Dendritic cell treated with granulocyte-macrophage colony-stimulating factor and Interleukin-4, amounts not matched to agents 40 ng/mL and 50 ng/mL, for 4 days (primary cell): ENCODE measurements around the gene MOG.

Experiments used
- H3K27ac Mint-ChIP-seq: one replicate; pipeline ENCODE4 v1.8.0; 2022; ENCODE audit warnings: mild to moderate bottlenecking, mixed read lengths
- H3K27me3 Mint-ChIP-seq: one replicate; pipeline ENCODE4 v1.8.0; 2022; ENCODE audit warnings: mild to moderate bottlenecking, mixed read lengths
- H3K36me3 Mint-ChIP-seq: one replicate; pipeline ENCODE4 v1.8.0; 2022; ENCODE audit warnings: low read depth, mixed read lengths
- H3K4me1 Mint-ChIP-seq: one replicate; pipeline ENCODE4 v1.8.0; 2022; ENCODE audit warnings: low read depth, mixed read lengths
- H3K4me3 Mint-ChIP-seq: one replicate; pipeline ENCODE4 v1.8.0; 2022; ENCODE audit warnings: mild to moderate bottlenecking, moderate library complexity, mixed read lengths
- H3K9me3 Mint-ChIP-seq: one replicate; pipeline ENCODE4 v1.8.0; 2022; ENCODE audit warnings: mixed read lengths
- intact Hi-C: fragments of 100-400 bp; cut with micrococcal nuclease; formaldehyde crosslinking; loops from one replicate; pipeline ENCODE4 v1.15.0; 2022

MOG gene

DNA sequence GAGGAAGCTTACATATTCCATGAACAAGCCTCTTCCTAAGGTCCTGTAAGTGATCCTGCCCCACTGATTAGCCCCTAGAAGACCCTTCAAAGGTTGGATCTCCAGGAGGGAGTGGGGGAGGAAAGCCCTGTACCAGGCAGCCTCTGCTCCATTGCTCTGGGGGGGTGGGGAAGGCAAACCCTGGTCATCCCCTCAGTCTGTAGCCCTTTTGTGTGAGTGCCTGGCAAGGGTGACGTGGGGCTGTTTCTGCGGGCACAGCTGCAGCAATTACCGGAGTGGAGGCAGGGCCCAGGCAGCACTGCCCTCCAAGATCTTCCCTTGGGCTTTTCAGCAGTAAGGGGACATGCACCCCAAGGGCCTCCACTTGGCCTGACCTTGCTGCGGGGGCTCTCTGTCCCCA, at the start of gene MOG:
Gene MOG, plus strand, starts transcription at position 295 of the 400 bp plus-strand sequence. CDS start 118 bp downstream, outside the sequence.
- Mint-ChIP-seq H3K27ac (no peak within 1 kb of the TSS), H3K27me3 (peaks cover 25% of the 10 kb centered on the region), H3K36me3 (no peaks in the 10 kb centered on the region), H3K9me3 (no peaks in the 10 kb centered on the region), H3K4me3 (no peak within 1 kb of the TSS), H3K4me1 (peaks cover 13% of the 10 kb centered on the region)
- intact Hi-C loops: no loop called here

DNA sequence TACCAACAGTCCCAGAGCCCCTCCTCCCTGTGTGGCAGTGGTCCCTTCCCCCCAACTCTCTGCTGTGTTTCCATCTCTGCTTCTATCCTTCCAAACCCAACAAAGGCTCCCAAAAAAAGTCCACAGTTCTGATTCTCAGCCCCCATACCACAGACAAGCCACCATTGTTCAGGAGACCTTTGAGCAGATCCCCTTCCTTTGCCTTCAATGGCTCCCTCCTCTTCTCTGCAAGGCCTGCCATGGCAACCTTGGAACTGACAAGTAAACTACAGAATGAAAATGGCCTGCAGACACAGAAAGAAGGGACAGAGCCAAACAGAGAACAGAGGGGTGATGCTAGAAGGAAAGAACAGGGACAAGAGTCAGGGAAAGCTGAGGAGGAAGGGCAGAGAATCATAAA, 48.8 kb upstream of the MOG start:
- Mint-ChIP-seq H3K9me3 (no peaks in the 10 kb centered on the region), H3K27ac (no peak overlapping the region), H3K27me3 (no peaks in the 10 kb centered on the region), H3K4me3 (no peak overlapping the region), H3K4me1 (no peaks in the 10 kb centered on the region), H3K36me3 (peaks cover 87% of the 10 kb centered on the region)
- intact Hi-C loops: no loop called here

DNA sequence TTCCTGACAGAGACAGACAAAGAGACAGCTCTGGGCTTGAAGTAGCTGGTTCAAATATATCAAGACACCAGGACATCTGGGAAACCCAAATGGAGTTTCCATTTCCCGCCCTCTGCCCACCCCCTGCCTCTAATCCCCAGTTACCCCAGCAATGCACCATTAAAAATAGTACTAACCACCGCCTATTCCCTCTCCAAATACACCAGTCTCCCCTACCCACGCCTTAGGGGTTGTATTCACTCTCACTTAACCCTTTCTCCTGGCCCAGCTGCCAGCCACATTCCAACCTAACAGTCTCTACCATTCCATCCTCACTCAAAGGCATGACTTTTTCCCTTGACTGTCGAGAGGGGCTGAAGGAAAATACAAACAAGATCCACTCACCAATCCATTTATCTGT, 46.4 kb upstream of the MOG start:
- intact Hi-C loops: no loop called here
- Mint-ChIP-seq H3K27me3 (no peaks in the 10 kb centered on the region), H3K27ac (no peak overlapping the region), H3K36me3 (peaks cover 89% of the 10 kb centered on the region), H3K4me1 (no peaks in the 10 kb centered on the region), H3K4me3 (no peak overlapping the region), H3K9me3 (no peaks in the 10 kb centered on the region)

DNA sequence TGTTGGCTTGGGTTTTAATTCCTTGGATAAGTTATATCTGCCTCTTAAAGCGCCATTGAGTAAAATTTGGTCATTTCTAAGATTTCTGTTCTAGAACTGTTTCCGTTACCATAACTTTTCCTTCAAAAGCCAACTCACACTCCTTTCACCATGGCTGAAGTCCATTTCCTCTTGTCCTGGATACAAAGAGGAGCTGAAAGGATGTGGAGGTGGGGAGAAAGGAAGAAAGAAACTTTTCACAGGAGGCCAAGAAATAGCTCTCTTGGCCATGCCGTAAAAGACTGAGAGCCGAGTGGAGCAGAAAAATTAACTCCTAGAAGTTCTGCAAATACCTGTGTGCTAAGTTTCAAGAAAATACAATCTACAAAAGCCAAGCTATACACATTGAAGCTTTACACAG, 45.5 kb upstream of the MOG start:
- Mint-ChIP-seq H3K9me3 (no peaks in the 10 kb centered on the region), H3K27me3 (no peaks in the 10 kb centered on the region)

DNA sequence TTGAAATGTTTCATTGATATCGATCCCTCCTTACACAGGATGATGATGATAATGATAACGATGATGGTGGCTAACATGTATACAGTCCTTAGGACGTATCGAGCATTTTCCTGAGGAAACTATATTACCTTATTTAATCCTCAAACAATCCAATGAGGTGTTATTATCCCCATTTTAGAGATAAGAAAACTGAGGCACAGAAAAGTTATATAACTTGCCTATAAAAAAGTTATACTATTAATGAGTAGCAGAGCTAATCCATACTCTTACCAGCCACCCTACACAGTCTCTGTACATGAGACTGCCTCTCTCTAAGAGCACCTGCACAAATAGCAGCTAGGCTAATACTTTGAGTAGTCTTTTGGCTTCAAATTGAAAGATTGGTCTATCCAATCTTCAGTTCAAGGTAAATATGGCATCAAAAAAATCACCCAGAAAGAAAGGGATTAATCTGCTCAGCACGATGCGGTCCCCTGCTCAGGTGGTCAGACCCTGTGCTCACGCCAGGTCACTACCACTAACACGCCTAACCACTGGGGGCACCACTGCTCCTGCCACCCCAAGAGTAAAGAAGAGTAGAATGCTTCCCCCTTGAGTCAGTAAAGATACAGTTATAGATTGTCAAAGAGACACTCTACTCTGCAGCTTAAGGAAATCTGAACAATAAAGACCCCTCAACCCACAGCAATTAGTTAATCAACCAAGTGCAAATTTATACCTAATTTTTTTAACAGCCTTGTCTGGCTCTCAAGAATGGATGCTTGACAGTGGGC, 38.9 kb upstream of the MOG start:
- peaks cover 17% of the 10 kb centered on the region for H3K4me1 Mint-ChIP-seq
- H3K36me3 Mint-ChIP-seq: peaks cover 86% of the 10 kb centered on the region
- H3K9me3 Mint-ChIP-seq: no peaks in the 10 kb centered on the region
- no peaks in the 10 kb centered on the region for H3K27me3 Mint-ChIP-seq
- H3K27ac Mint-ChIP-seq: no peak overlapping the region
- H3K4me3 Mint-ChIP-seq: no peak overlapping the region
- intact Hi-C loops: no loop called here

More for the DNA sequence above, 45.5 kb upstream of the MOG start:
- no peaks in the 10 kb centered on the region for H3K4me1 Mint-ChIP-seq
- intact Hi-C loops: no loop called here
- no peak overlapping the region for H3K27ac Mint-ChIP-seq
- peaks cover 87% of the 10 kb centered on the region for H3K36me3 Mint-ChIP-seq
- no peak overlapping the region for H3K4me3 Mint-ChIP-seq

DNA sequence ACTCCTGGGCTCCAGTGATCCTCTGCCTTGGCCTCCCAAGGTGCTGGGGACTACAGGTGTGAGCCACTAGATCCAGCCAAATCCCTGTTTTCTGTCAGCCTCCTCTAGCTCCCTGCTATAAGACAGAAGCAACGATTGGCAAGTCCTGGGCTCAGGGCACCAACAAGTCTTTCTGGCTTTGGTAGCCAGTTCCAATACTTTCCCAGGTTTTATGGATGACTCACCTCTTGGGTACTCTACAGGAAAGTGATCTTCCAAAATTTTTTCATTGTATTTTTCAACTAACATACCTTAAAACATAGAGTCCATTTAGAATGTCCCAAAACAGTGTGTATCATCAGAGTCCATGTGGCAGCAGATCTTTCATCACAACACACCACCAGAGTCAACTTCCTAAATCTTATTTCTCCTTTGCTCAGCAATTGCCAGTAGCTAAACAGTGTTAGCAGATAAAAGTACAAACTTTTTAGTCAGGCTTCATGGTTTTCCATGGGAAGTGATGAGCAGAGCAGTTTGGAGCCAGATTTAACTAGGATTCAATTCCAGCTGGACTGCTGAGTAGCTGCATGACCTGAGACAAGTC, 37.2 kb upstream of the MOG start:
- Mint-ChIP-seq H3K4me1 (peaks cover 30% of the 10 kb centered on the region), H3K9me3 (no peaks in the 10 kb centered on the region), H3K36me3 (peaks cover 85% of the 10 kb centered on the region), H3K4me3 (no peak overlapping the region), H3K27ac (peak overlapping the region; percentile 60), H3K27me3 (peaks cover 7% of the 10 kb centered on the region)
- intact Hi-C loops: no loop called here

DNA sequence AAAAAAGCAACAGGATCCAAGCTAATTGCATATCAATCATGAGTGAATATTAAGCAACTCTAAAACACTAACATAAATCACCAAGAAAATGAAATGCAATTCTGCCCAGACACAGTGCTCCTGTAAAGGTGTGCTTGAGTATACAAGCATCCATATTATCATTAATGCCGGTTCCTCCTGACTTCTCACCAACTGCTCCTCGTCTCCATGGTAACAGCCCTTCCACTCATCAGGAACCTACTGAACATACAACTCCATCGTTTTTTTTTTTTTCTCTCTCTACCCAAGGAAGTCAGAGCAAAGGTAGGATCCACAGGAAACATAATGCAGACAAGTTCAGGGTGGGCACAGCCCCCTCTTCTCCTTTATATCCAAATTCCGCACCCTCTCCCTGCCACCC, 36.3 kb upstream of the MOG start:
- H3K27me3 Mint-ChIP-seq: peaks cover 15% of the 10 kb centered on the region
- intact Hi-C loops: no loop called here
- H3K27ac Mint-ChIP-seq: peak overlapping the region; percentile 60
- H3K4me1 Mint-ChIP-seq: peaks cover 38% of the 10 kb centered on the region
- H3K36me3 Mint-ChIP-seq: peaks cover 76% of the 10 kb centered on the region
- no peak overlapping the region for H3K4me3 Mint-ChIP-seq
- no peaks in the 10 kb centered on the region for H3K9me3 Mint-ChIP-seq

DNA sequence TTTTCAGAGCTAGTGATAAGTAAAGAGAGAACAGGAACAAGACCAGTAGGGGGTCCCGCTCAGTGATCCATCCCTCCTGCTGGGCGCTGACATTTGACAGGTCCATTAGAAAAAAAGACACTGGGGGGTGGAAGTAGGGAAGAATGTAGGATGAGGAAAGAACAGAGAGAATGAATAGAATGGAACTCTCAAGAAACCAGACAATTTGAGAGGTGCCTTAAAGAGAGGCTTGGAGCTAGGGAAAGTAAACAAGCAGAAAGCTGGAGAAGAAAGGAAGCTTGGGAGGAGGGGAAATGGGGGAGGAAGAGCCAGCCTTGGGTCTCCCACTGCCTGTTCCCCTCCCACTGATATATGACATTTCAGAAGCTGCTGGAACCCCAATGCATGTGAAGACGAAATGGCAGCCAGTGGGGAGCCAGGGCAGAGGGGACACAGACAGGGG, 32.4 kb upstream of the MOG start:
- Mint-ChIP-seq H3K9me3 (no peaks in the 10 kb centered on the region), H3K4me1 (peaks cover 52% of the 10 kb centered on the region), H3K4me3 (no peak overlapping the region), H3K36me3 (peaks cover 51% of the 10 kb centered on the region), H3K27ac (no peak overlapping the region), H3K27me3 (peaks cover 40% of the 10 kb centered on the region)
- intact Hi-C loops: no loop called here

DNA sequence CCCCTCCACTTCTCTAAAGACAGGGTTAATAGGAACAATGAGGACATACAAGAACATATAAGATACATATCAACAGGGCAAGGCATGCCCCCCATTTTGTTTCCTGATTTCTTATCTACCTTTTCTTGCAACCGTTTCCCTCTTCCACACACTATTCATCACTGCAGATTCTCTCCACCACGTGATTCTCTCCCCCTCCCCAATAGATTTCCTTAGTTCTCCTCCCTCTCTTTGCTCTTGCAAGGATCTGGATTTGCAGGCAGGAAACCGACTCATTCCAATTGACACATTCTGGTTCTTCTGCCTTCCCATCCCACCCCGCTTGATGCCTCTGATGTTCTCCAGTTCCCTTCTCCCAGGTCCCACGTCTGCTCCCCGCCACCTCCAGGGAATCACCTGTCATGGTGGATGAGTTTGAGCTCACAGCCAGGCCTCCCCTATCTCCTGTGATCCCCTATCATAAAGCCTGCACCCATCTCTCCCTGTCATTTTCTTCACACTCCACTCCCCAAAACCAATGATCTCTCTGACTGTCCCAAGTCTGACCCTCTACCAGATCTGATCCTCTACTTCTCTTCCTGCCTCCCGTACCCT, 31.5 kb upstream of the MOG start:
- H3K9me3 Mint-ChIP-seq: no peaks in the 10 kb centered on the region
- H3K4me3 Mint-ChIP-seq: no peak overlapping the region
- intact Hi-C loops: no loop called here
- peaks cover 53% of the 10 kb centered on the region for H3K4me1 Mint-ChIP-seq
- H3K36me3 Mint-ChIP-seq: peaks cover 51% of the 10 kb centered on the region
- no peak overlapping the region for H3K27ac Mint-ChIP-seq
- peaks cover 48% of the 10 kb centered on the region for H3K27me3 Mint-ChIP-seq

DNA sequence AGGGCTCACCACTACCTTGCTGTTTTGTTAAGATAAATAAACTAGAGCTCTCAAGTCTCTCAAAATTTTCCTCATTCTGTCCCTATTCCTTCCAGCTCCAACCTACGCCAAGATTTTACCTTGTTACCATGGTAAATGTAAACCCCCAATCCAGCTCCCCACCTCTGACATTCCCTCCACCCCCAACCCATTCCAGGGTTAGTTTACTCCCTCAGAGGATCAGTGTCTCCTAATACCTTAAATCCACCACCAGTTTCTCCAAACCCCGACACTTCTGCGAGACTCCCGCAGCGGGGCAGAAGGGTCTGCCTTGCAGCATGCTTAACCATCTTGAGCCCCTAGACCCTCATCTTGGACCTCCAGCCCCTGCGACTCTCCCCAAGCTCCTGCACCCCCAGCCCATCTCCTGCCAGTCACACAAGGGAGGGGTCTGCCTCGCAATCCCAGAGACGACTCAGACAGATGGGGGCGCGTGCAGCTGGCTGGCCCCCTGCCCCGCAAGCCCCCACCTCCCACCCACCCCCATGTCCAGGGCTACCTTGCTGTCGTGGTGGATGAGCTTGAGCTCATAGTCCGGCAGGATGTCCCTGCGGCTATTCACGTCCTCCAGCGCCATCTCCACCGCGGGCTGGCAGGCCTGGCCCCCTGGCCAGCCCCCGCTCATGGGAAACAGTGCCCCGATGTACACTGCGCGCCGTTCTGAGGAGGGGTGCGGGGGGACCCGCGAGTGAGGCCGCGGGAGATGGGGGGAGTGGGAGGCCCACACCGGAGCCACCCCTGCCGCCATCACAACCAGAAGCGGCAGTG, 29.7 kb upstream of the MOG start:
- Mint-ChIP-seq H3K9me3 (no peaks in the 10 kb centered on the region), H3K4me1 (peaks cover 62% of the 10 kb centered on the region), H3K27me3 (peaks cover 65% of the 10 kb centered on the region), H3K27ac (no peak overlapping the region), H3K4me3 (peak overlapping the region; percentile 60), H3K36me3 (peaks cover 47% of the 10 kb centered on the region)
- intact Hi-C loops: no loop called here

DNA sequence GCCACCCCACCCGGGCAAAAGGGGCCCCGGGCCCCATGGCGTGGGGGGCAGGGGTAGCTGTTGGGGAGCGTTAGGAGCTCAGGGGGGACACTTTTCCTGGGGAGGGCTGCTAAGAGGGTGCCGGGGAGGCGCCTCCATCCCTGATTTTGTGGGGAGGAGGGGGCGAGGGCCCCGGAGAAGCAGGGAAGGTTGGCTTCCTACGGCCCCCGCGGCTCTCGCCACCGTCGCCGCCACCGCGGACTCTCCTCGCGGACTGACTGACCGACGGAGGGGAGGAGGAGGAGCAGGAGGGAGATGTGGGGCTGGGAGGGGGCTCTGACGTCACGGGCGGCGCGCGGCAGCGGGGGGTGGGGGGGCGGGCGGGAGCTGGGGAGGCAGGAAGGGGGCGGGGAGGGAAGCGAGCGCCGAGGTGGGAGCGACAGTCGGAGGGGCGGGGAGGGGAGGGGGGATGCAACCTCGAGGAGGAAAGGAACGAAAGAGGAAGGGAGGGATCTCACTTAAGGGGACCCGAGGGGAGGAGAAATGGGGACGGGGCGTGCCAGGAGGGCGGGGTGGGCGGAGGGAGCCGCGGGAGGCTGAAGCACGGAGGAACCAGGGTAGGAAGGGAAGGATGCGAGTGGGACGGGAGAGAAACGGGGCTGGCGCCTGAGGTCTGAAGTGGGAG, 29.0 kb upstream of the MOG start:
- H3K36me3 Mint-ChIP-seq: peaks cover 42% of the 10 kb centered on the region
- intact Hi-C loops: no loop called here
- peak overlapping the region; percentile 62 for H3K27ac Mint-ChIP-seq
- H3K4me1 Mint-ChIP-seq: peaks cover 64% of the 10 kb centered on the region
- H3K4me3 Mint-ChIP-seq: peak overlapping the region; percentile 85
- H3K27me3 Mint-ChIP-seq: peaks cover 67% of the 10 kb centered on the region
- no peaks in the 10 kb centered on the region for H3K9me3 Mint-ChIP-seq

DNA sequence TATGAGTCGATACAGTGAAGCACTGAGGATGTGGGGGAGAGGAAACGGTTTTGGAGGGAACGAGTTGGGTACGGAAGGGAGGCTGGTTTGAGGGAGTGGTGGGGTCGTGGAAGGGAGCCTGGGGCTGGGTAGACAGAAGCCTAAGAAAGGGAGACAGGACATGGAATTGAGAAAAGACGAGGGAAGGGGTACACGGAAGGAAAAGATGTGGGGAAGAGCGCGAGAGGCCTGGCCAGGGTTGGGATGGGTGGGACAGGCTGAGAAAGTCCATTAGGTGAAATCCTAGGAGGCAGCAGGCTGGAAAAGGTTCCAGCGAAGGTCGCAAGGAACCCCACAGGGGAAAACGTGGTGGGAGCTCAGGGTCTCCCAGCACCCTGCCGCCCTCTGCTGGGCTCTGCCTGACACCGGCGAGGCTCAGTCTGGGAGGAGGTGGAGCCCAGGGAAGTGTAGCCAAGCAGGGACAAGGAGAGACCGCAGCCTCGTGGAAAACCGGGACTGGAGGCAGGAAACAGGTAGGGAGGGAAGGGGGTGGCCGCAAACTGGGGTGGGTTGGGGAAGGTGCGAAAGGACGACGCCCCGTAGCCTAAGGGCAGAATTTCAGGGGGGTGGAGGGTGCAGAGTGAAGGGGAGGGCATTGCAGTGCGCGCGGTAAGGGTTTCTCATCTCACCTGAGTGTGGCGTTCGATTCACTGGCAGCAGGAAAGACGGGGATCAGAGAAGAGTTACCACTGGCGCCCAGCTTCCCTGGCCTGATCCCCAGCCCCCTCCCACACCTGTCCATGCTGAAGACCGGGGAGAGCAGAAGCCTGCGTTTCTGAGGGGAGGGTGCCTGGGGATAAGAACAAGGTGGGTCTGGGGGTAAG, 28.2 kb upstream of the MOG start:
- intact Hi-C loops: no loop called here
- no peaks in the 10 kb centered on the region for H3K9me3 Mint-ChIP-seq
- H3K27me3 Mint-ChIP-seq: peaks cover 67% of the 10 kb centered on the region
- H3K4me3 Mint-ChIP-seq: peak overlapping the region; percentile 85
- H3K4me1 Mint-ChIP-seq: peaks cover 69% of the 10 kb centered on the region
- peak overlapping the region; percentile 62 for H3K27ac Mint-ChIP-seq
- H3K36me3 Mint-ChIP-seq: peaks cover 39% of the 10 kb centered on the region

DNA sequence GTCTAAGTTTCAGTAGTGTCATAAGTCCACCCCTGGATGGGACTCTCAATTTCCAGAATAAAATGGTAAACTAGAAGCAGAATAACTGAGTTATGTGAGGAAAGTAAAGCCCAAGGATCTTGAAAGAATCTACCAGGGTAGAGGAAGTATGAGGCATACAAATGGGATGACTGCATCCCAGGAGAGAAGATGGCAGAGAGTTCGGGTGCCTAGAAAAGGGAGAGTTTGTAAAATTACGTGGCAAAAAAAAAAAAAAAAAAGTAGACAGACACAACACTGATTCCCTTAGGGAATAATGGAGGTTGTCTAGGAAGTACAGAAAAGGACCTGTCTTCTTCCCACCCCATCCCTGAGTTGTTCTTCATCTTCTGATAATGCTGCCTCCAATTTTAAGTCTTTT, 27.3 kb upstream of the MOG start:
- intact Hi-C loops: no loop called here
- Mint-ChIP-seq H3K4me3 (no peak overlapping the region), H3K27me3 (peaks cover 61% of the 10 kb centered on the region), H3K36me3 (peaks cover 31% of the 10 kb centered on the region), H3K9me3 (no peaks in the 10 kb centered on the region), H3K27ac (no peak overlapping the region), H3K4me1 (peaks cover 68% of the 10 kb centered on the region)
